Fibroblast of mammary gland (primary cell): ENCODE data around the gene CEP250.
"Not testable (repeated sequence)": the region's sequence is repeated elsewhere in the genome, so short reads cannot be mapped to it uniquely, and the experiment has no call there.

Experiments
- DNase-seq: peaks from one replicate; pipeline ENCODE4 v3.0.0-alpha.2; 2010; ENCODE audit warnings: low read depth
- H3K4me3 ChIP-seq: 2 replicates; pipeline ENCODE4 v1.5.1; 2011; ENCODE audit warnings: low read depth, mild to moderate bottlenecking, low read length, moderate library complexity; ENCODE audit not compliant: control insufficient read depth
- CTCF ChIP-seq: conservative IDR thresholded peaks from 2 replicates; pipeline ENCODE4 v1.5.1; 2011; ENCODE audit warnings: low read depth, low read length, inconsistent platforms; ENCODE audit not compliant: control insufficient read depth, insufficient read depth

CEP250 gene

GRCh38 chr20:35552914-35553313 lies 97.5 kb downstream of the CEP250 start:
- no peak for TF ChIP-seq CTCF

GRCh38 chr20:35555461-35555860 lies 100.1 kb downstream of the CEP250 start:
- not testable (repeated sequence) for H3K4me3 ChIP-seq, DNase-seq

More at GRCh38 chr20:35552914-35553313, 97.5 kb downstream of the CEP250 start:
- no peak overlapping the region for H3K4me3 ChIP-seq
- no peak for DNase-seq

GRCh38 chr20:35555951-35556645 lies 100.7 kb downstream of the CEP250 start:
- no peak for TF ChIP-seq CTCF
- no peak for DNase-seq
- H3K4me3 ChIP-seq = no peak overlapping the region

- H3K4me3 ChIP-seq = no peak overlapping the region
- no peak for DNase-seq
- no peak for TF ChIP-seq CTCF
Measured at GRCh38 chr20:35556871-35557270, 101.5 kb downstream of the CEP250 start.

- DNase-seq = no peak
- H3K4me3 ChIP-seq = no peak overlapping the region
- no peak for TF ChIP-seq CTCF
Measured at GRCh38 chr20:35558451-35558850, 103.1 kb downstream of the CEP250 start.

GRCh38 chr20:35559042-35559693 lies 103.8 kb downstream of the CEP250 start:
- no peak for TF ChIP-seq CTCF
- DNase-seq = no peak
- H3K4me3 ChIP-seq = no peak overlapping the region

- no peak for DNase-seq
- no peak for TF ChIP-seq CTCF
- no peak overlapping the region for H3K4me3 ChIP-seq
Measured at GRCh38 chr20:35560105-35560511, 104.7 kb downstream of the CEP250 start.
